ENCODE data around the gene NFIA. TPM values are rescaled to one million over a fixed set of nuclear protein-coding genes. Genes with fewer than 3 reads are reported as not detected.

The NFIA gene
- total and polyA plus RNA-seq, 9 of the 15 experiments (the other 6 are each of a cell fraction or from before 2014, with no cell fraction given) = 5.3 to 24.9 (median 9.8) TPM

GRCh38 chr1:61162520-61163258, 80.3 kb downstream of the NFIA start (continued):
- TF ChIP-seq RBM34 (IDR thresholded peaks at IDR 0.05; ENCODE audit: borderline replicate concordance, insufficient read depth, low read length) = no peak
- TF ChIP-seq POLR2B (IDR thresholded peaks at IDR 0.05; ENCODE audit: low read depth, partially characterized antibody) = no peak
- TF ChIP-seq ZNF165 (CRISPR knock-in tag; IDR thresholded peaks at IDR 0.05; ENCODE audit: borderline replicate concordance) = no peak
- no peak for TF ChIP-seq HOXB6 (CRISPR knock-in tag; IDR thresholded peaks at IDR 0.05; ENCODE audit: borderline replicate concordance)
- TF ChIP-seq, protein P1, sequence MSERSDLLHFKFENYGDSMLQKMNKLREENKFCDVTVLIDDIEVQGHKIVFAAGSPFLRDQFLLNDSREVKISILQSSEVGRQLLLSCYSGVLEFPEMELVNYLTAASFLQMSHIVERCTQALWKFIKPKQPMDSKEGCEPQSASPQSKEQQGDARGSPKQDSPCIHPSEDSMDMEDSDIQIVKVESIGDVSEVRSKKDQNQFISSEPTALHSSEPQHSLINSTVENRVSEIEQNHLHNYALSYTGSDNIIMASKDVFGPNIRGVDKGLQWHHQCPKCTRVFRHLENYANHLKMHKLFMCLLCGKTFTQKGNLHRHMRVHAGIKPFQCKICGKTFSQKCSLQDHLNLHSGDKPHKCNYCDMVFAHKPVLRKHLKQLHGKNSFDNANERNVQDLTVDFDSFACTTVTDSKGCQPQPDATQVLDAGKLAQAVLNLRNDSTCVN (CRISPR knock-in tag; IDR thresholded peaks at IDR 0.05) = no peak
- TF ChIP-seq, protein P2, sequence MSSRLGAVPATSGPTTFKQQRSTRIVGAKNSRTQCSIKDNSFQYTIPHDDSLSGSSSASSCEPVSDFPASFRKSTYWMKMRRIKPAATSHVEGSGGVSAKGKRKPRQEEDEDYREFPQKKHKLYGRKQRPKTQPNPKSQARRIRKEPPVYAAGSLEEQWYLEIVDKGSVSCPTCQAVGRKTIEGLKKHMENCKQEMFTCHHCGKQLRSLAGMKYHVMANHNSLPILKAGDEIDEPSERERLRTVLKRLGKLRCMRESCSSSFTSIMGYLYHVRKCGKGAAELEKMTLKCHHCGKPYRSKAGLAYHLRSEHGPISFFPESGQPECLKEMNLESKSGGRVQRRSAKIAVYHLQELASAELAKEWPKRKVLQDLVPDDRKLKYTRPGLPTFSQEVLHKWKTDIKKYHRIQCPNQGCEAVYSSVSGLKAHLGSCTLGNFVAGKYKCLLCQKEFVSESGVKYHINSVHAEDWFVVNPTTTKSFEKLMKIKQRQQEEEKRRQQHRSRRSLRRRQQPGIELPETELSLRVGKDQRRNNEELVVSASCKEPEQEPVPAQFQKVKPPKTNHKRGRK (tag; IDR thresholded peaks at IDR 0.05) = no peak
- TF ChIP-seq, protein P3, sequence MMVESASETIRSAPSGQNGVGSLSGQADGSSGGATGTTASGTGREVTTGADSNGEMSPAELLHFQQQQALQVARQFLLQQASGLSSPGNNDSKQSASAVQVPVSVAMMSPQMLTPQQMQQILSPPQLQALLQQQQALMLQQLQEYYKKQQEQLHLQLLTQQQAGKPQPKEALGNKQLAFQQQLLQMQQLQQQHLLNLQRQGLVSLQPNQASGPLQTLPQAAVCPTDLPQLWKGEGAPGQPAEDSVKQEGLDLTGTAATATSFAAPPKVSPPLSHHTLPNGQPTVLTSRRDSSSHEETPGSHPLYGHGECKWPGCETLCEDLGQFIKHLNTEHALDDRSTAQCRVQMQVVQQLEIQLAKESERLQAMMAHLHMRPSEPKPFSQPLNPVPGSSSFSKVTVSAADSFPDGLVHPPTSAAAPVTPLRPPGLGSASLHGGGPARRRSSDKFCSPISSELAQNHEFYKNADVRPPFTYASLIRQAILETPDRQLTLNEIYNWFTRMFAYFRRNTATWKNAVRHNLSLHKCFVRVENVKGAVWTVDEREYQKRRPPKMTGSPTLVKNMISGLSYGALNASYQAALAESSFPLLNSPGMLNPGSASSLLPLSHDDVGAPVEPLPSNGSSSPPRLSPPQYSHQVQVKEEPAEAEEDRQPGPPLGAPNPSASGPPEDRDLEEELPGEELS (CRISPR knock-in tag; IDR thresholded peaks at IDR 0.05; ENCODE audit: borderline replicate concordance) = no peak
- TF ChIP-seq, protein P4, sequence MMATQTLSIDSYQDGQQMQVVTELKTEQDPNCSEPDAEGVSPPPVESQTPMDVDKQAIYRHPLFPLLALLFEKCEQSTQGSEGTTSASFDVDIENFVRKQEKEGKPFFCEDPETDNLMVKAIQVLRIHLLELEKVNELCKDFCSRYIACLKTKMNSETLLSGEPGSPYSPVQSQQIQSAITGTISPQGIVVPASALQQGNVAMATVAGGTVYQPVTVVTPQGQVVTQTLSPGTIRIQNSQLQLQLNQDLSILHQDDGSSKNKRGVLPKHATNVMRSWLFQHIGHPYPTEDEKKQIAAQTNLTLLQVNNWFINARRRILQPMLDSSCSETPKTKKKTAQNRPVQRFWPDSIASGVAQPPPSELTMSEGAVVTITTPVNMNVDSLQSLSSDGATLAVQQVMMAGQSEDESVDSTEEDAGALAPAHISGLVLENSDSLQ (IDR thresholded peaks at IDR 0.05) = no peak
- TF ChIP-seq, protein P5, sequence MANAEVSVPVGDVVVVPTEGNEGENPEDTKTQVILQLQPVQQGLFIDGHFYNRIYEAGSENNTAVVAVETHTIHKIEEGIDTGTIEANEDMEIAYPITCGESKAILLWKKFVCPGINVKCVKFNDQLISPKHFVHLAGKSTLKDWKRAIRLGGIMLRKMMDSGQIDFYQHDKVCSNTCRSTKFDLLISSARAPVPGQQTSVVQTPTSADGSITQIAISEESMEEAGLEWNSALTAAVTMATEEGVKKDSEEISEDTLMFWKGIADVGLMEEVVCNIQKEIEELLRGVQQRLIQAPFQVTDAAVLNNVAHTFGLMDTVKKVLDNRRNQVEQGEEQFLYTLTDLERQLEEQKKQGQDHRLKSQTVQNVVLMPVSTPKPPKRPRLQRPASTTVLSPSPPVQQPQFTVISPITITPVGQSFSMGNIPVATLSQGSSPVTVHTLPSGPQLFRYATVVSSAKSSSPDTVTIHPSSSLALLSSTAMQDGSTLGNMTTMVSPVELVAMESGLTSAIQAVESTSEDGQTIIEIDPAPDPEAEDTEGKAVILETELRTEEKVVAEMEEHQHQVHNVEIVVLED (CRISPR knock-in tag; IDR thresholded peaks at IDR 0.05) = no peak
- TF ChIP-seq KLF16 (IDR thresholded peaks at IDR 0.05) = 0 out of 2 replicates have a peak, but pooled peaks have one; percentile 29
- 0 out of 2 replicates have a peak, but pooled peaks have one; percentile 35 for TF ChIP-seq SMAD4 (CRISPR knock-in tag; conservative IDR thresholded peaks at IDR 0.05)
- TF ChIP-seq, protein P6, sequence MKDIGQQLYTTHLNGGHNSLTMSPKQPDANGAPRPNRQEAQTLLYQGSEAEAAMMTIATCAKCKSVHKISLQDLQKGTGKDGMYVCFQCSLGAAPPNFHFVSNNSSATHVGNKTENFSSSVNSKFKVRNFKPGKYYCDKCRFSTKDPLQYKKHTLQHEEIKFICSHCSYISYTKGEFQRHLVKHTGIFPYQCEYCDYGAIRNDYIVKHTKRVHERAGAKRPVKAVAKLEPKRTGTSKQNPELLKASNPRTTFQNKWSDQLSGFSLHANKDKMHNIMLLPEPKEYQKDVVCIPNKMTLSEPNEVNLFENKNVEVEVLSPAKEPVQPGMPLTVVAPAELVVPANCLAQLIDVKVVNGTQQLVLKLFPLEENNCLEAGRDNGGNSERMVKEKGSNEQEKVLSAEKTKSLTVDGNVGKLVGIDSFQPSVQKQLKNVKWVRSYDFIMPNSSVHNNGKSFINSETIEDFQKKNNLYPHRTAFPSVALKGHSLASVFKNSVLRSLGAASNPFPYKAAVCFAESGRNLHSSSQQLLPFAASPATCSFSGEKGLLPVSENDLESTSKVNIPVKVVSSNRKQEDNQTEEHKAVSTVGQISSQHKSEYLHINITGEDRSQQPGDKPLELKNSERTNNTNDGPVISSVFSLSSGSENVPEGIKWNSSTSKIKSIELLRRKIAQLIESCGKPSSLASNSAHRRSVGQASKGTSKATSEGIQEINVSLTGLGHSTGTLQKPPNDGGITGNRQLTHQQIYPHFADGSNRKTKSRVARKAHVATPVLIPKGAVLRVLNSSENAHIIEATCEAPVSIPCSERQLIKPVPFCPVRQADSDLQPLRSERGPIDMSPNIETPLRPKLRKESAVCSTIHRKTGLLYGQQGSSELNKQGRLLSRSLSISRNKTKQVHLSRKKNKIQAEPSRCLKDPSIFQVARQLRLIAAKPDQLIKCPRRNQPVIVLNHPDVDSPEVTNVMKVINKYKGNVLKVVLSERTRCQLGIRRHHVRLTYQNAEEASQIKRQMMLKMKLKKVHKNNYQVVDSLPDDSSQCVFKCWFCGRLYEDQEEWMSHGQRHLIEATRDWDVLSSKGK (CRISPR knock-in tag; IDR thresholded peaks at IDR 0.05) = no peak
- TF ChIP-seq CBFA2T2 (conservative IDR thresholded peaks at IDR 0.05) = peak; percentile 69
- no peak for TF ChIP-seq LEF1 (IDR thresholded peaks at IDR 0.05)
- TF ChIP-seq DMBX1 (CRISPR knock-in tag; IDR thresholded peaks at IDR 0.05; ENCODE audit: borderline replicate concordance) = peak; percentile 38; the same call in 1 of the 2 replicates
- no peak for TF ChIP-seq SRSF3 (IDR thresholded peaks at IDR 0.05; ENCODE audit: insufficient read depth, low read length)
